Glutamatergic neuron (in vitro differentiated cells): ENCODE measurements around the gene SLC24A3. TPM values are rescaled to one million over a fixed set of nuclear protein-coding genes. Genes with fewer than 3 reads are reported as not detected.

Source experiments
- DNase-seq: peaks from one replicate; pipeline ENCODE4 v3.0.0; 2022
- H3K27ac Mint-ChIP-seq: one replicate; pipeline ENCODE4 v1.8.0; 2020; ENCODE audit warnings: mild to moderate bottlenecking, mixed read lengths, inconsistent platforms; ENCODE audit not compliant: unreplicated experiment
- H3K27me3 Mint-ChIP-seq: one replicate; pipeline ENCODE4 v1.8.0; 2020; ENCODE audit warnings: mild to moderate bottlenecking, moderate library complexity, mixed read lengths, inconsistent platforms; ENCODE audit not compliant: unreplicated experiment
- H3K36me3 Mint-ChIP-seq: one replicate; pipeline ENCODE4 v1.8.0; 2020; ENCODE audit warnings: mild to moderate bottlenecking, mixed read lengths, inconsistent platforms; ENCODE audit not compliant: unreplicated experiment
- H3K4me1 Mint-ChIP-seq: one replicate; pipeline ENCODE4 v1.8.0; 2020; ENCODE audit warnings: mild to moderate bottlenecking, low read depth, mixed read lengths, inconsistent platforms; ENCODE audit not compliant: unreplicated experiment
- H3K4me3 Mint-ChIP-seq: one replicate; pipeline ENCODE4 v1.8.0; 2020; ENCODE audit warnings: mild to moderate bottlenecking, mixed read lengths, inconsistent platforms; ENCODE audit not compliant: unreplicated experiment
- H3K9me3 Mint-ChIP-seq: one replicate; pipeline ENCODE4 v1.8.0; 2020; ENCODE audit warnings: mild to moderate bottlenecking, moderate library complexity, mixed read lengths, inconsistent platforms; ENCODE audit not compliant: unreplicated experiment
- total RNA-seq: library from RNA; stranded (reverse); fragmentation: NEBNext Ultra II Directional; extraction: Animal tissue kit (Norgen Biotek cat#: 25700); gene quantifications from one replicate; pipeline ENCODE4 v1.2.1, GENCODE V29; 2021; ENCODE audit not compliant: unreplicated experiment
- TF ChIP-seq, protein P1 (sequence below): fragments of 200-600 bp; sonication (generic); IDR thresholded peaks from one replicate; pipeline ENCODE4 v1.5.0; 2021; ENCODE audit not compliant: partially characterized antibody, unreplicated experiment

SLC24A3 gene
- total RNA-seq, 1 donor from 2014 or later: 9.7 TPM

DNA sequence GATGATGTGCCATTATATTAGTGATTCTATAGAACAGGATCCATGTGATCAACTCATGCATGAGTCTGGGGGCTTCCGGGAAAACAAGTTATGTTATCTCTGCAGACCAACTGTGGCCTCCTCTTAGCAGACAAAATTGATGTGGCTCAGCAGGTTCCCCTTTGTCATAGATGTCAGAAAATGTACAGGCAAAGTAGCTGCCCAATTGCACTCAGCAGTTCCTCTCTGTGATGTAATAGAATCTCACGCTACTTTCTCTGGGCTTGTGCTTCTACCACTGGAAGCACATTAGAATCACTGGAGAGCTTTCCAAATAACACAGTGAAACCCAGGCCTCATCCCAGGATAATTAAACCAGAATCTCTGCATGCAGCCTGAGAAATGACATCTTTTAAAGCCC is 253.1 kb downstream of the SLC24A3 start:
- no peaks in the 10 kb centered on the region for H3K36me3 Mint-ChIP-seq
- H3K27me3 Mint-ChIP-seq: peaks cover 8% of the 10 kb centered on the region
- TF ChIP-seq, protein P1, sequence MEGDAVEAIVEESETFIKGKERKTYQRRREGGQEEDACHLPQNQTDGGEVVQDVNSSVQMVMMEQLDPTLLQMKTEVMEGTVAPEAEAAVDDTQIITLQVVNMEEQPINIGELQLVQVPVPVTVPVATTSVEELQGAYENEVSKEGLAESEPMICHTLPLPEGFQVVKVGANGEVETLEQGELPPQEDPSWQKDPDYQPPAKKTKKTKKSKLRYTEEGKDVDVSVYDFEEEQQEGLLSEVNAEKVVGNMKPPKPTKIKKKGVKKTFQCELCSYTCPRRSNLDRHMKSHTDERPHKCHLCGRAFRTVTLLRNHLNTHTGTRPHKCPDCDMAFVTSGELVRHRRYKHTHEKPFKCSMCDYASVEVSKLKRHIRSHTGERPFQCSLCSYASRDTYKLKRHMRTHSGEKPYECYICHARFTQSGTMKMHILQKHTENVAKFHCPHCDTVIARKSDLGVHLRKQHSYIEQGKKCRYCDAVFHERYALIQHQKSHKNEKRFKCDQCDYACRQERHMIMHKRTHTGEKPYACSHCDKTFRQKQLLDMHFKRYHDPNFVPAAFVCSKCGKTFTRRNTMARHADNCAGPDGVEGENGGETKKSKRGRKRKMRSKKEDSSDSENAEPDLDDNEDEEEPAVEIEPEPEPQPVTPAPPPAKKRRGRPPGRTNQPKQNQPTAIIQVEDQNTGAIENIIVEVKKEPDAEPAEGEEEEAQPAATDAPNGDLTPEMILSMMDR: no peak

DNA sequence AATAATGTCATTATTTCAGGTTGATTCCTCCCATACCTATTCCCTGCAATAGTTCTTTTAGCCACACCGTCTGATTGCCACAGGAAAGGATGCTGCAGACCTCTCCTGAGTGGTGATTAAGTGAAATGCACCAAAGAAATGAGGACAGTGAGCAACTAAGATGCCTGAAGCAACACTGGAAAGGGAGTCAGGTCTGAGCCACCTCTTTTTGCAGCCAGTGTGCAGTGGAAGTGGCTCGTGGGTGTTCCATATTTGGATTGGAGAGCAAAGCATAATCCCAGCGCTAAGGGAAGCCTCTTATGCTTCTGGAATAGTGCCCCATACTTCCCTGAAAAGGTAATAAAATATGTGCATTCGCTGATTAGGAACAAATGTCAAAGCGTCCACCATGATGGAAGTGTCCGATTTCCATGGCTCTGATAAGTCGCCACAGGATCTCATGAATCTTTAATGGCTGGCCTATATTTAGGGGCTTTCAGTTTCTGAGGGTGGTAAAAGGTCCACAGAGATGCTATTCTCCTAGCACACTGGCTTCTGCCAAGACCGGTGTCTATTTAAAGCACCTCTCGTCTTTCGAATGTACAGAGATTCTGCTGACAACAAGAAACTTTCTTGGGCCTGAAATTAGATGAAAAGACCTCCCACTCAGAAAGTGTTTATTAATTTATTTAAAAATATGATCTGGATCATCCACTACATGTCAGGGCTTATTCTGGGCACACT is 253.9 kb downstream of the SLC24A3 start:
- Mint-ChIP-seq H3K36me3 (no peaks in the 10 kb centered on the region), H3K9me3 (peaks cover 2% of the 10 kb centered on the region), H3K27ac (peak overlapping the region; percentile 65), H3K4me1 (peaks cover 43% of the 10 kb centered on the region), H3K4me3 (peak overlapping the region; percentile 65), H3K27me3 (peaks cover 8% of the 10 kb centered on the region)
- TF ChIP-seq, protein P1: no peak
- no peak for DNase-seq

More for the DNA sequence above, 253.1 kb downstream of the SLC24A3 start:
- no peak for DNase-seq
- Mint-ChIP-seq H3K9me3 (peaks cover 2% of the 10 kb centered on the region), H3K4me1 (peaks cover 38% of the 10 kb centered on the region), H3K27ac (peak overlapping the region; percentile 63), H3K4me3 (peak overlapping the region; percentile 19)

DNA sequence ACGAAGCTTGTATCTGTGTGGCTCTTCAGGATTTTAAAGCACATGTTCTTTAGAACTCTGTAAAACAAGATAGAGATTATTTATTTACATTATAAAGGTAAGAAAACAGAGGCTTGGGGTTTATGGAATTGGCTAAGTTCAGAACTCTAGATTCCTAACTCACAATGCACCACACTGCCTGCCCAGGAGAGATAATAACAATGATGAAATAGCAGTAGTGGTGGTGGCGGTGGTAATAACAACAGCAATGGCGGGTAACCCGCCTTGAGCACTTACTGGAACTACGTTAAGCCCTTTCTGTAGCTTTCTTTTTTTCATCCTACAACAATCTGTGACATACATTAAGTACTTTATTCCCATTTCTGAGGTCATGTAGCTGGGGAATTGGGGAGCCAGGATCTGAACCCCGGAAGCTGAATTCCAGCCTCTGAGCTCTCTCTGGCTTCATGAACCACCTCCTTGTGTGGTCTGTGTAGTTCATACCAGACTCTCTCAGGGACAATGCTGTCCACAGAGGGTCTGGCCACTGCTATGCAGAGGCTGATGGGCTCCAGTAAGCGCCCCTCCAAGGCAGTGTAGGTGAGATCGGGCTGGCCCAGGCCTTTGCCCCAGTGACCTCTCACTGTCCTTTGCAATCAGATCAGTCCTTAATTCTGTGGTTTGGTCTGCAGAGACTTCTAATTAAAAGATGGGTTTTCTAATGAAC is 260.9 kb downstream of the SLC24A3 start:
- Mint-ChIP-seq H3K9me3 (peaks cover 8% of the 10 kb centered on the region), H3K27ac (no peak overlapping the region), H3K27me3 (peaks cover 3% of the 10 kb centered on the region), H3K36me3 (no peaks in the 10 kb centered on the region), H3K4me1 (peaks cover 38% of the 10 kb centered on the region), H3K4me3 (no peak overlapping the region)
- TF ChIP-seq, protein P1: no peak
- no peak for DNase-seq

DNA sequence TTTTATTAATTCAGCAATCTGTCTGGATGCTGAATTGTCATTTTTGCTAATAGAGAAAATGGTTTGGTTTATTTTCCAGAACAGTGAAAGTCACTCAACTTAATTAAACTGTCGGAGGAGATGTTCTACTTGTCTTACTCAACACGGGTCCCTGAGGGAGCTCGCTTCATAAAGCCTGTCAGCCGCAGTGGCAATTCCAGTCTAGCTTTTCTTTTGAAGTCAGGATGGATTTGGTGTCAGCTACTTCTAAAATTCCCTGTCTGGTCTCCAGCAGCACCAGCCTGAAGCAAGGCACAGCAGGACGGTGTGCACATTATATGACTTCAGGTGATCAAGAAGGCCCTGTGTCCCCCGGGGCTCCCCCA is 261.5 kb downstream of the SLC24A3 start:
- Mint-ChIP-seq H3K4me1 (peaks cover 36% of the 10 kb centered on the region), H3K27ac (no peak overlapping the region), H3K4me3 (no peak overlapping the region), H3K9me3 (peaks cover 8% of the 10 kb centered on the region), H3K36me3 (no peaks in the 10 kb centered on the region), H3K27me3 (peaks cover 3% of the 10 kb centered on the region)
- peak; percentile 39 for DNase-seq
- TF ChIP-seq, protein P1: no peak
